ENCODE data around the gene TMEM63A. TPM values are rescaled to one million over a fixed set of nuclear protein-coding genes. Genes with fewer than 3 reads are reported as not detected.
A peak's percentile ranks its signal among the peaks of the same experiment; 100 is the strongest.

The TMEM63A gene
- total RNA-seq, 1 experiment from 2014 or later = 115 TPM

DNA sequence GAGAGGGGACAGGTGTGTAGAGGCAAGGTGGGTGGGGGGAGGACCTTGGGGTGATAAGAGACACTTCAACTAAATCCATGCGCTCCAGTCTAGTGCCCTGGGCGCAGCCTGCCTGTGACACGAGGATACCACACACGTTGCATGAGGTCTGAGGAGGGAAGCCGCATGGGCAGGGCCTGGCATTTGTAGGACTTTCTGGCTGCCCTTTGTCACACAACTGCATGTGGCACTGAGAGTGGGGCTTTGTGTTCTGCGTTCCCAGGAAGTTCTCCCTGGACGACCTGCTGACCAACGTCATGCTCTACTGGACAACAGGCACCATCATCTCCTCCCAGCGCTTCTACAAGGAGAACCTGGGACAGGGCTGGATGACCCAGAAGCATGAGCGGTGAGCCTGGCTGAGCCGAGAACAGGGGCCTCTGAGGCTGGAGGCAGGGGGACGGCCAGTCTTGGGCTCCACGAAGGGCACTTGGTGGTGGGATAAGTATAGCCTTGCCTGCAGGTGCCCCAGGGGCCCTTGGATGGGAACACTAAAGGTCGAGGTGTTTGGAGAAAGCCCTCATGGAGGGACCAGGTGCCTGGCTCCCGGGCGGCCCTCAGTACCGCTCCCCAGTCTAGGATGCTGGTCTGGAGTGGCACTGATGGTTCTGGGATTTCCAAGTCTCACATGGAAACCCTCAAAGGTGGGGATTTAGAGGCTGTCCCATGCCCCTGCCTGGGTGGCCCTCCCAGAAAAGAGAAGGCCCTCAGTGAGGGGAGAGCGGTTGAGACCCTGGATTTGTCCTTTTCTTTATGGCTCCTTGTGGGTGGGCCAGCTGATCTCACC, 37.7 kb downstream of the TMEM63A start:
- no peak overlapping the region for H3K4me2 ChIP-seq
- no peak overlapping the region for H3K4me3 ChIP-seq
- no peak overlapping the region for H3K27ac ChIP-seq
- peaks cover 10% of the 10 kb centered on the region; the same call in 1 of the 2 replicates for H4K20me1 ChIP-seq (ENCODE audit: insufficient read depth)
- ChIA-PET CTCF (interaction anchor here (0.6 to 0.7 kb wide), 2 partner anchors 20 to 107 kb away, joined by 3 to 4 read pairs; no protein-coding TSS in a partner anchor), POLR2A (ENCODE audit: unreplicated experiment) (no interaction called here)
- DNase-seq = no peak
- intact Hi-C loops (cut with micrococcal nuclease; ENCODE audit: unreplicated experiment) = loop anchor here (1.0 to 10.0 kb wide), 3 partner anchors 67 to 363 kb away; partner anchors contain the start of gene SRP9
- TF ChIP-seq EZH2 (IDR thresholded peaks at IDR 0.05; ENCODE audit: low read depth) = no peak
- TF ChIP-seq, protein P1, sequence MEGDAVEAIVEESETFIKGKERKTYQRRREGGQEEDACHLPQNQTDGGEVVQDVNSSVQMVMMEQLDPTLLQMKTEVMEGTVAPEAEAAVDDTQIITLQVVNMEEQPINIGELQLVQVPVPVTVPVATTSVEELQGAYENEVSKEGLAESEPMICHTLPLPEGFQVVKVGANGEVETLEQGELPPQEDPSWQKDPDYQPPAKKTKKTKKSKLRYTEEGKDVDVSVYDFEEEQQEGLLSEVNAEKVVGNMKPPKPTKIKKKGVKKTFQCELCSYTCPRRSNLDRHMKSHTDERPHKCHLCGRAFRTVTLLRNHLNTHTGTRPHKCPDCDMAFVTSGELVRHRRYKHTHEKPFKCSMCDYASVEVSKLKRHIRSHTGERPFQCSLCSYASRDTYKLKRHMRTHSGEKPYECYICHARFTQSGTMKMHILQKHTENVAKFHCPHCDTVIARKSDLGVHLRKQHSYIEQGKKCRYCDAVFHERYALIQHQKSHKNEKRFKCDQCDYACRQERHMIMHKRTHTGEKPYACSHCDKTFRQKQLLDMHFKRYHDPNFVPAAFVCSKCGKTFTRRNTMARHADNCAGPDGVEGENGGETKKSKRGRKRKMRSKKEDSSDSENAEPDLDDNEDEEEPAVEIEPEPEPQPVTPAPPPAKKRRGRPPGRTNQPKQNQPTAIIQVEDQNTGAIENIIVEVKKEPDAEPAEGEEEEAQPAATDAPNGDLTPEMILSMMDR (conservative IDR thresholded peaks at IDR 0.05) = no peak
- BruUV-seq (replicated peaks) = TSS peak; percentile 12
- no peaks in the 10 kb centered on the region for H3K4me1 ChIP-seq (replicated peaks; ENCODE audit: insufficient read depth)
- no peaks in the 10 kb centered on the region for H3K9me3 ChIP-seq (ENCODE audit: insufficient read depth, low read depth)
- H3K27me3 ChIP-seq (ENCODE audit: insufficient read depth, low read depth) = no peaks in the 10 kb centered on the region
- H2AFZ ChIP-seq = no peak overlapping the region
- no peaks in the 10 kb centered on the region for H3K79me2 ChIP-seq (ENCODE audit: low read depth)
- peaks cover 64% of the 10 kb centered on the region for H3F3A ChIP-seq (ENCODE audit: insufficient read depth, low read depth)
- H3K9me2 ChIP-seq (ENCODE audit: insufficient read depth) = no peaks in the 10 kb centered on the region
- H3K36me3 ChIP-seq (ENCODE audit: low read depth) = peaks cover 20% of the 10 kb centered on the region; the same call in 1 of the 2 replicates

DNA sequence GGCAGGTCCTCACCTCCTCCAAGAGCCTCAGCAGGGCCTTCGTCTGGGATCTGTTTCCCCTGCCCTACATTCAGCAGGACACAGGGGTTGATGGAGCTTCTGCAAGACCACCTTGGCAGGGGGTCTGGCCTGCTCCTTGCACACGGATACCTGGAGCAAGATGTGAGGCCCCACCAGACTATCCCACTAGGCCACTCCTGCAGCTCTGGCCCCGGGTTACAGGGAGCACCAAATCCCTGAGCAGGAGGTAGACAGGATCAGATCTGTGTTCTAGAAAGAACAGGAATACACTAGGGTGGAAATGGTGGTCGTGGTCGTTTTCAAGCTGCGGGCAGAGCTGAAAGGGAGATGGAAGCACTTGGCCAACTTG, 38.8 kb downstream of the TMEM63A start:
- BruUV-seq (replicated peaks) = no TSS peak
- DNase-seq = no peak
- H2AFZ ChIP-seq = no peak overlapping the region
- no peak overlapping the region for H3K27ac ChIP-seq
- H3K4me3 ChIP-seq = no peak overlapping the region
- H3K4me1 ChIP-seq (replicated peaks; ENCODE audit: insufficient read depth) = no peaks in the 10 kb centered on the region
- CTCF ChIA-PET = no interaction called here
- no peaks in the 10 kb centered on the region for H3K79me2 ChIP-seq (ENCODE audit: low read depth)
- H3K36me3 ChIP-seq (ENCODE audit: low read depth) = peaks cover 20% of the 10 kb centered on the region; the same call in 1 of the 2 replicates
- peaks cover 10% of the 10 kb centered on the region; the same call in 1 of the 2 replicates for H4K20me1 ChIP-seq (ENCODE audit: insufficient read depth)
- H3K9me3 ChIP-seq (ENCODE audit: insufficient read depth, low read depth) = no peaks in the 10 kb centered on the region
- peaks cover 65% of the 10 kb centered on the region for H3F3A ChIP-seq (ENCODE audit: insufficient read depth, low read depth)
- no peaks in the 10 kb centered on the region for H3K27me3 ChIP-seq (ENCODE audit: insufficient read depth, low read depth)
- H3K4me2 ChIP-seq = no peak overlapping the region
- intact Hi-C loops (cut with micrococcal nuclease; ENCODE audit: unreplicated experiment) = loop anchor here (10.0 kb wide), 1 partner anchor 131 kb away; no protein-coding TSS in a partner anchor
- POLR2A ChIA-PET (ENCODE audit: unreplicated experiment) = no interaction called here
- H3K9me2 ChIP-seq (ENCODE audit: insufficient read depth) = no peaks in the 10 kb centered on the region
- no peak for TF ChIP-seq EZH2 (IDR thresholded peaks at IDR 0.05; ENCODE audit: low read depth)
- TF ChIP-seq, protein P1 (conservative IDR thresholded peaks at IDR 0.05) = no peak

DNA sequence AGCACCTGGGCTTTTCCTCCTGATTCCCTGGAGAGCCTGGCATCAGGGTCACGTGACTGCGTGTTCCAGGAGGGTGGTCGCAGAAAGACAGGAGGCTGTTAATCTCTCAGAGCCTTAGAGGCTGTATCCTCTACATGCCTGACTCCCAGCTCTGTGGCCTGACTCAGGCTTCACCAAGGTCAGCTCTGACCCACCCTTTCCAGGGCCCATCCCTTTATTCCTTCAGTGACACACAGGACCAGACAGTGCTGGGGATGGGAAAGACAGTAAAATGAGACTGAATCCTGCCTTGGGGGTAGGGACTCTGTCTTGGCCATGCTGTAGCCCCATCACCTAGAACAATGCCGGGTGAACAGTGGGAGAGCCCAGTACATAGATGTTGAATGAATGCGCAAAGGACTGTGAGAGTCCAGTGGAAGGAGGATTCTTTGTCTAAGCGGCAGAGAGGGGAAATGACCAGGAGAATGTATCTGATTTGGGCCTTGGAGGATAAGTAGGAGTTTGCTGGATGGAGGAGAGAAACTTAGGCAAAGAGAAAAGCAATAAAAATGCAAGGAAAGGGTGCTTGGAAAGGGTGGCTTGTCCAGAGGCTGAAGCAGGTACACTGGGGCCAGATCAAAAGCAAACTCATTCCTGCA, 39.3 kb downstream of the TMEM63A start:
- intact Hi-C loops (cut with micrococcal nuclease; ENCODE audit: unreplicated experiment) = loop anchor here (10.0 kb wide), 1 partner anchor 132 kb away; no protein-coding TSS in a partner anchor
- H3K9me2 ChIP-seq (ENCODE audit: insufficient read depth) = no peaks in the 10 kb centered on the region
- peaks cover 62% of the 10 kb centered on the region for H3F3A ChIP-seq (ENCODE audit: insufficient read depth, low read depth)
- no peaks in the 10 kb centered on the region for H3K27me3 ChIP-seq (ENCODE audit: insufficient read depth, low read depth)
- no TSS peak for BruUV-seq (replicated peaks)
- H3K4me2 ChIP-seq = no peak overlapping the region
- ChIA-PET CTCF (no interaction called here), POLR2A (ENCODE audit: unreplicated experiment) (no interaction called here)
- H3K36me3 ChIP-seq (ENCODE audit: low read depth) = peaks cover 19% of the 10 kb centered on the region
- DNase-seq = no peak
- peaks cover 10% of the 10 kb centered on the region; the same call in 1 of the 2 replicates for H4K20me1 ChIP-seq (ENCODE audit: insufficient read depth)
- H3K79me2 ChIP-seq (ENCODE audit: low read depth) = no peaks in the 10 kb centered on the region
- H3K9me3 ChIP-seq (ENCODE audit: insufficient read depth, low read depth) = no peaks in the 10 kb centered on the region
- H3K4me3 ChIP-seq = no peak overlapping the region
- no peak overlapping the region for H3K27ac ChIP-seq
- no peak overlapping the region for H2AFZ ChIP-seq
- H3K4me1 ChIP-seq (replicated peaks; ENCODE audit: insufficient read depth) = no peaks in the 10 kb centered on the region
- no peak for TF ChIP-seq EZH2 (IDR thresholded peaks at IDR 0.05; ENCODE audit: low read depth)
- TF ChIP-seq, protein P1 (conservative IDR thresholded peaks at IDR 0.05) = no peak

Data from PC-9 (cell line).